Smooth muscle cell (in vitro differentiated cells): Measurements from ENCODE around the gene CARMIL1. TPM values are rescaled to one million over a fixed set of nuclear protein-coding genes. Genes with fewer than 3 reads are reported as not detected.

ENCODE experiments used
- DNase-seq: peaks from one replicate; lab custom pipeline; 2025; ENCODE audit not compliant: unreplicated experiment; lab: John Stamatoyannopoulos, UW
- H2AFZ ChIP-seq: fragments of 200-600 bp; sonication (generic); 2 replicates; pipeline ENCODE4 v1.6.0; 2016; ENCODE audit warnings: antibody characterized with exemption, low read depth, mild to moderate bottlenecking
- H3F3A ChIP-seq: fragments of 200-600 bp; sonication (generic); 2 replicates; pipeline ENCODE4 v1.6.0; 2017; ENCODE audit warnings: antibody characterized with exemption, low read depth
- H3K27ac ChIP-seq: fragments of 200-600 bp; sonication (generic); 2 replicates; pipeline ENCODE4 v1.5.1; 2016; ENCODE audit warnings: low read depth, mild to moderate bottlenecking
- H3K27me3 ChIP-seq: fragments of 200-600 bp; sonication (generic); 2 replicates; pipeline ENCODE4 v1.6.1; 2016; ENCODE audit warnings: low read depth, mild to moderate bottlenecking
- H3K36me3 ChIP-seq: fragments of 200-600 bp; sonication (generic); 2 replicates; pipeline ENCODE4 v1.5.1; 2016; ENCODE audit warnings: low read depth
- H3K4me1 ChIP-seq: fragments of 200-600 bp; sonication (generic); 2 replicates; pipeline ENCODE4 v1.5.1; 2016; ENCODE audit warnings: low read depth
- H3K4me2 ChIP-seq: fragments of 200-600 bp; sonication (generic); 2 replicates; pipeline ENCODE4 v1.6.0; 2016; ENCODE audit warnings: mild to moderate bottlenecking
- H3K4me3 ChIP-seq: fragments of 200-600 bp; sonication (generic); 2 replicates; pipeline ENCODE4 v1.5.1; 2016; ENCODE audit warnings: mild to moderate bottlenecking
- H3K79me2 ChIP-seq: fragments of 200-600 bp; sonication (generic); 2 replicates; pipeline ENCODE4 v1.6.0; 2016; ENCODE audit warnings: low read depth, mild to moderate bottlenecking
- H3K9ac ChIP-seq: fragments of 200-600 bp; sonication (generic); 2 replicates; pipeline ENCODE4 v1.6.0; 2016; ENCODE audit warnings: low read depth
- H3K9me3 ChIP-seq: fragments of 200-600 bp; sonication (generic); replicated peaks from 2 replicates; pipeline ENCODE4 v1.5.1; 2016; ENCODE audit warnings: low read depth
- H4K20me1 ChIP-seq: fragments of 200-600 bp; sonication (generic); 2 replicates; pipeline ENCODE4 v1.6.0; 2016; ENCODE audit warnings: low read depth
- CTCF ChIP-seq: fragments of 200-600 bp; sonication (generic); IDR thresholded peaks from 2 replicates; pipeline ENCODE4 v1.5.1; 2017; ENCODE audit warnings: borderline replicate concordance, mild to moderate bottlenecking, antibody characterized with exemption; ENCODE audit not compliant: insufficient read depth, poor library complexity, severe bottlenecking
- WGBS: methylation state at CpG from one replicate; pipeline ENCODE4 v1.1.7; 2016; ENCODE audit warnings: low lambda C conversion rate; 5-methylcytosine and 5-hydroxymethylcytosine counted together
- polyA plus RNA-seq: library from polyadenylated mRNA; unstranded; fragments of >200 nt; fragmentation: Nextera tagmentation; extraction: Ambion mirVana; gene quantifications from 2 replicates; pipeline ENCODE4 v1.2.1, GENCODE V29; 2016
- total RNA-seq: library from RNA; depleted of rRNA; stranded (reverse); fragments of >200 nt; gene quantifications from 2 replicates; pipeline ENCODE4 v1.2.3, GENCODE V29; 2014

Gene CARMIL1
- total and polyA plus RNA-seq, 2 experiments from 2014 or later, result 7.6 to 24.1 TPM

- no peak for TF ChIP-seq CTCF
- DNase-seq, result no peak
- H3K27ac ChIP-seq, result no peak overlapping the region
- H3K4me3 ChIP-seq, result no peak overlapping the region
- H3K36me3 ChIP-seq, result no peaks in the 10 kb centered on the region
- H3F3A ChIP-seq, result no peaks in the 10 kb centered on the region
- H3K9ac ChIP-seq, result no peak overlapping the region
- H3K4me2 ChIP-seq, result no peak overlapping the region
- no peak overlapping the region for H2AFZ ChIP-seq
- no peaks in the 10 kb centered on the region for H3K9me3 ChIP-seq
- H4K20me1 ChIP-seq, result no peaks in the 10 kb centered on the region
- no peaks in the 10 kb centered on the region for H3K4me1 ChIP-seq
- no peaks in the 10 kb centered on the region for H3K27me3 ChIP-seq
- H3K79me2 ChIP-seq, result no peaks in the 10 kb centered on the region
- WGBS, result 90% methylated on average over 2 of the region's 2 CpGs
These were observed 281.7 kb downstream of the CARMIL1 start for GRCh38 chr6:25560865-25561264.

GRCh38 chr6:25564943-25565342 lies 285.8 kb downstream of the CARMIL1 start:
- H3K27ac ChIP-seq, result no peak overlapping the region
- no peak overlapping the region for H2AFZ ChIP-seq

GRCh38 chr6:25570578-25570977 lies 291.4 kb downstream of the CARMIL1 start:
- no peaks in the 10 kb centered on the region for H3K36me3 ChIP-seq

More at GRCh38 chr6:25564943-25565342, 285.8 kb downstream of the CARMIL1 start:
- H3K4me2 ChIP-seq, result no peak overlapping the region
- no peak for TF ChIP-seq CTCF
- no peaks in the 10 kb centered on the region for H3K79me2 ChIP-seq
- H3K9me3 ChIP-seq, result no peaks in the 10 kb centered on the region
- H3K4me1 ChIP-seq, result no peaks in the 10 kb centered on the region
- H3K4me3 ChIP-seq, result no peak overlapping the region
- H3K9ac ChIP-seq, result no peak overlapping the region
- H4K20me1 ChIP-seq, result no peaks in the 10 kb centered on the region
- H3K36me3 ChIP-seq, result no peaks in the 10 kb centered on the region
- DNase-seq, result no peak
- no peaks in the 10 kb centered on the region for H3F3A ChIP-seq
- H3K27me3 ChIP-seq, result no peaks in the 10 kb centered on the region

More at GRCh38 chr6:25570578-25570977, 291.4 kb downstream of the CARMIL1 start:
- TF ChIP-seq CTCF, result no peak
- Histone ChIP-seq H3K27ac (no peak overlapping the region), H3K27me3 (no peaks in the 10 kb centered on the region), H3K4me2 (no peak overlapping the region), H3K9me3 (no peaks in the 10 kb centered on the region), H3K79me2 (no peaks in the 10 kb centered on the region), H3K4me3 (no peak overlapping the region), H3K4me1 (no peaks in the 10 kb centered on the region), H4K20me1 (no peaks in the 10 kb centered on the region), H2AFZ (no peak overlapping the region), H3K9ac (no peak overlapping the region), H3F3A (no peaks in the 10 kb centered on the region)
- DNase-seq, result no peak
- 92% methylated on average over 2 of the region's 2 CpGs for WGBS
